HG03103 (cell line): ENCODE data around the gene PATJ.
"Not testable (repeated sequence)": the region's sequence is repeated elsewhere in the genome, so short reads cannot be mapped to it uniquely, and the experiment has no call there.

Experiments
- ATAC-seq: cut with Tn5 transposase; IDR thresholded peaks from one replicate; pipeline ENCODE4 v1.9.1; 2021; ENCODE audit warnings: low read depth; ENCODE audit not compliant: unreplicated experiment

PATJ gene

DNA sequence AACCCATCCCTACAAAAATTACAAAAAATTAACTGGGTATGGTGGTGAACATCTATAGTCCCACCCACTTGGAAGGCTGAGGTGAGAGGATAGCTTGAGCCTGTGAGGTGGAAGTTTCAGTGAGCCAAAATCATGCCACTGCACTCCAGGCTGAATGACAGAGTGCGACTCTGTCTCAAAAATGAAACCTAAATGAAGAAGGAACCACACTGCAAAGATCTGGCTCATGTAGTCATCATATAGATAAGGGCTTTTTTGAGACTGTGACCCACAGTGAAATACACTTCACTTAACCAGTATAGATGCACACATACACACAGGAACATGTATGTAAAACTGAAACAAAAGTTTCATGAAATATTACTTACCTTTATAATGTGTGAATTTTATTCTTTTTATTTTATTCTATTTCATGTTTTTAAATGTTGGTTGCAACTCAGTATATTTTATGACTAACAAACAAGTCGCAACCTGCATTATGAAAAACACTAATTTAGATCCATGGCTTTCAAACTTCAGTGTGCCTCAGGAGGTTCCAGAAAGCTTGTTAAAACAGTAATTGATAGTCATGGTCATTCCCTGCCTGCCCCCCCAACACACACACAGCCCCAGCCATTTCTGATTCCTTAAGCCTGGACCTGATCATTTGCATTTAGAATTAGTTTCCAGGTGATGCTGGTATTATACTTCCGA is 189.5 kb downstream of the PATJ start:
- no peak for ATAC-seq

DNA sequence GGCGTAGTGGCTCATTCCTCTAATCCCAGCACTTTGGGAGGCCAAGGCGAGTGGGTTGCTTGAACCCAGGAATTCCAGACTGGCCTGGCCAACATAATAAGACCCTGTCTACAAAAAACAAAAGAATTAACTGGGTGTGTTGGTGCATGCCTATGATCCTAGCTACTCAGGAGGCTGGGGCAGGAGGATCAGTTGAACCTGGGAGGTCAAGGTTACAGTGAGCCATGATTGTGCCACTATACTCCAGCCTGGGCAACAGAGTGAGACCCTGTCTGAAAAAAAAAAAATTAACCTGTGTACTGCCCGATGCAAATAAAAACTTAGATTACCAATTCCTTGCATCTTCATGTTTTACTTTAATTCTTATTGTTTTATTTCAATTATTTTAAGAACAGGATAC is 193.2 kb downstream of the PATJ start:
- ATAC-seq: no peak

DNA sequence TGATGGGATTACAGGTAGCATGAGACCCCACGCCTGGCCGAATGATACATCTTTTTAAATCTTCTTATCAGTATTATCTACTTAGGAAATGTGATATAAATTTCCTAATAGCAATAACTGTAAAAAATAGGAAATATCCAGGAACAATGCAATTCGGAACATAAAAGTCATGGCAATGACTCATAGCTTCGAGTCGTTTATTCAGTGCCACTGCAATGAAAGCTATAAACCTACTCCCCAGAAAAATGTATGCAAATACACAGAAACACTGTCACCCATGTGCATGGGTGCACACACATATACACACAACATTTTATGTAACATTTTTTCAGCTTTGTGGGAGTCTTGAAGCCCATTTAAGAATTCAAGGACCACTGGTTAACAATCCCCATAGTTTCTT is 194.6 kb downstream of the PATJ start:
- no peak for ATAC-seq

DNA sequence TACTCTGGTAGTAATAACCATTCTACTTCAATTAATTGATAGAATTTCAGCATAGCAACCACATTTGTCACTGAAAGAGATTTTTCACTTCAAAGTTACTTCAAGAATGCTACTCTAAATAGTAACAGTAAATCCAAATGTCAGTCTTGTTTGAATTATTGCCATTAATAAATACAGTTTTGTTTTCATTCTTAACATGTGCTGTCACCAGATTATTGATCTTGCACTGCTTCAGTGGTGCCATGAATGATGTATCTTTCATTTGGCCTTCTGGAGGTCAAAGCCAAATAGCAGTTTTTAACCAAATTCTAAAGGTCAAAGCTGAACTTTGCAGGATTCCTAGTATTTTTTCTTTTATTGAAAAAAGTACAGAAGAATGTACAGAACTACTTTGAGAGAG is 199.5 kb downstream of the PATJ start:
- no peak for ATAC-seq

DNA sequence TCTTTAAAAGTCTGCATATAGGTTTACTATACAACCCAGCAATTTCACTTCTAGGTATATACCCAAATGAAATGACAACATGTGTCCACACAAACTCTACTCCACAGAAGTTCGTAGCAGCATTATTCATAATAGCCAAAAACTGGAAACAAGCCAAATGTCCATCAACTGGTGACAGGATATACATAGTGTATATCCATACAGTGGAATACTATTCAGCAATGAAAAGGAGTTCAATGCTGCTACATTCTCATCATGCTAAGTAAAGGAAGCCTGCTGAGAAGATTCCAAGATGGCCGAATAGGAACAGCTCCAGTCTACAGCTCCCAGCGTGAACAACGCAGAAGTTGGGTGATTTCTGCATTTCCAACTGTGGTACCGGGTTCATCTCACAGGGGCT is 200.6 kb downstream of the PATJ start:
- ATAC-seq: no peak

DNA sequence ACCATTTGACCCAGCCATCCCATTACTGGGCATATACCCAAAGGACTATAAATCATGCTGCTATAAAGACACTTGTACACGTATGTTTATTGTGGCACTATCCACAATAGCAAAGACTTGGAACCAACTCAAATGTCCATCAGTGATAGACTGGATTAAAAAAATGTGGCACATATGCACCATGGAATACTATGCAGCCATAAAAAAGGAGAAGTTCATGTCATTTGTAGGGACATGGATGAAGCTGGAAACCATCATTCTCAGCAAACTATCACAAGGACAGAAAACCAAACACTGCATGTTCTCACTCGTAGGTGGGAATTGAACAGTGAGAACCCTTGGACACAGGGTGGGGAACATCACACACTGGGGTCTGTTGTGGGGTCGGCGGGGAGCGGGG is 206.4 kb downstream of the PATJ start:
- ATAC-seq: not testable (repeated sequence)

DNA sequence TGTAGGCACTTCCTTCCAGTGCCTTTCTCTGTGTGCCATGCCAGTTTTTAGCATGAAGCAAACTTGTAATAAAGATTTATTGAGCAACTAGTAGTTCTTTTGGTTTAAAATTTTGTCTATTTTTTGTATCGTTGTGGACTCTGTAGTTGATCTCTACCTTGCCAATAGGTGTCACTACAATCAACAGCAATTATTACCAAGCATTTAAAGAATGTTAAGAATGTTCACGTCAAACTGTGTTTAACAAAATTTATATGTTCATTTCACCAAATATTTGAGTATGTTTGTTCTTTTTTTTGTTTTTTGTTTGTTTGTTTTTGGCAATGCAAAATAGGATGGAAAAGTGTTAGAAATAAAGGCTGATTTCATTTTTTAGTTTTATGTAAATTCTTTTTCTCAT is 208.1 kb downstream of the PATJ start:
- no peak for ATAC-seq

DNA sequence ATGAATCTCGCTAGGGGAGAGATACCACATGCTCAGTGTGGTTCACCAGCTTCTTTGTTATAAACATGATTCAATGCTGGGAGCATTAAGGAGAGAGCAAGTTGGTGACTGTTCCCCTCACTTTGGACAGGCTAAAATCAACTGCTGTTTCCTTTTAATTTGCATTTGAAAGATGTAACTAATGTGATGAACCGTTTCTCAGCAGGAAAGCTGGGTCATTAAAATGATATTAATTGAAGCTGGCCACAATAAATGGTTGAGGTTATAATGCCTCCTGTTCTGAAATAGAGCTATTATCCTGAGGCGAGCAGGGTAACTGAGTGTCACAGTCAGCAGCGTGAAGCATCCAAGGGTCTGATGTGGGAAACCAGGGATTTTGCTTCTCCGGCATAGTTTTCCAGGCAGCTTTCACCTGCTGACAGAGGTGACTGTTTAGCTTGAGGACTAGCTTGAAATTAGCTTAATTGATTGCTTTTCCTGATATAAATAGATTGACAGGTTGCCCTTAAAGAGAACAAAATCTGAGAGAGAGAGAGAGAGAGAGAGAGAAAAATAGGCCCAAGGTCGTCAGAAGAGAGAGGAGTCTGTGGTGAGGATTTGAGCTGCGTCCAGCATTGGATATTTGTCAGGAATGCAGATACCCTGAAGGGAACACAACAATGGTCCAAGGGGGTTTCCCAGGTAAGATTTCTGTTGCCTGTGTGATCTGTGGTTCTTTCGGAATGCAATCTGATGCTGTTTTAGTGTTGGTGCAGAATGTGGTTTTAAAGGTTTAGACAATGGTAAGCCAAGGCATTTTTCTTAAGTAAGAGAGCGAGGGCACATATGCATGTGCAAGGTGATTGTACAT is 209.7 kb downstream of the PATJ start:
- no peak for ATAC-seq

DNA sequence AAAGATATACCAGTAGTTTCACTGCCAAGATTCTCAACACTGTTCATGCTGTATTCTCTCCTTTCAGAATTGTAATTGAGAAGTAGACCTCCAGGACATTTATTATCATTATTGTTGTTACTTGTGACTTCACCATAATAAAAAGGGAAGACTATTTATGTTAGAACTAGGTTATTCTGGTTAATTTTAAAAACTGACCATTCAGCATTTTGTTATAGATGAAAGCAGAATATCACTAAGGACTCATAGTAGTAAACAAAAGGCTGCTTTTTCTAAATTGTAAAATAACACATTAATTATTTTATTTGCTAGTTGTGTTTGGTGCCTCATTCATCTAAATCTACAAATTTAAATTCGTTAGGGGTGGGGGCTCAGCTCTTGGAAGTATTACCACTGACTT is 210.4 kb downstream of the PATJ start:
- no peak for ATAC-seq

DNA sequence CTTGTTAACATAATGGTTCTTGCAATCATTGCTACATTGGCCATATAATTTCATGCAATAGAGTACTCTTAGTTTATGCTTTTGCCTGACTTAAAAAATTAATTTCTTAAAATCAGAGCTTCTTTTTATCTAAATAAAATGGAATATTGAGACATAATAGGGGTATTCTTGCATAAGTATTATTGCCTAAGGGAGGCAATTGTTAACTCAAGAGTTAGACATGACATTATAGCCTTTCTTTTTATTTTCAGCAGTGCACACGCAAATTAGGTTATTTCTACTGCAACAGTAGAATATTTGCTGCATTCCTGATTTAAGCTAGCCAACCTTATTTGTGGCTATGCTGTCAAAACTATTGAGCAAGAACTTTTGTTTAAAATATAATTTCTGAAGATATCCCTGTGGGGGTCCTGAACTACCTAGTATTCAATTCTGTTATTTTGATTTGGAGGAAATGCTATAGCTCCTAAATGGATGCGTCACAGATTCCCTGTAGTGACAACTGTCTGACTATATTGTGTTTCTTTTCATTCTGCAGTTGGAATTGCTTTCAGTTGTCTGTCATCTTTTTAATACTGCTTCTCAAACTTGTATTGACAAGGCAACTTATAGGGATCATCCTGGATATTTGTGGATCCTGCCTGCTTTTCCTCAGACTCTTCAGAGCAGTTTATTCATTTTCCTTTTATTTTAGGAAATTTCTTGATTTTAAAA is 211.0 kb downstream of the PATJ start:
- ATAC-seq: no peak

DNA sequence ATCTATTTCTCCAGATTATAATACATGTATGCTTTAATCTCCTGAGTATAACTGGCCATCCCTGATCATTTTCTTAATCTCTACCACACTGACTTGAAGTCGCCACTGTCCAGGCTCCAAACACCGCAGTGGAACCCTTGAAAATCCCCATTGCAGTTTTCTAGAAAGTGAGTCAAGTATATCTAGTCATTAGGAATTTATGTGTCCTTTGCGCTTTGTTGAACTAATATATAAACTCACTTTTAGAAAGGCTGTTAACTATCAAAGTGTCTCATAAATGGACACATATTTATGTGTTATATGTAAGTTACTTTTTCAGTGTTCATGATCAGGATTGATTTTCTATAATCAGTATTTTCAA is 211.5 kb downstream of the PATJ start:
- ATAC-seq: no peak

DNA sequence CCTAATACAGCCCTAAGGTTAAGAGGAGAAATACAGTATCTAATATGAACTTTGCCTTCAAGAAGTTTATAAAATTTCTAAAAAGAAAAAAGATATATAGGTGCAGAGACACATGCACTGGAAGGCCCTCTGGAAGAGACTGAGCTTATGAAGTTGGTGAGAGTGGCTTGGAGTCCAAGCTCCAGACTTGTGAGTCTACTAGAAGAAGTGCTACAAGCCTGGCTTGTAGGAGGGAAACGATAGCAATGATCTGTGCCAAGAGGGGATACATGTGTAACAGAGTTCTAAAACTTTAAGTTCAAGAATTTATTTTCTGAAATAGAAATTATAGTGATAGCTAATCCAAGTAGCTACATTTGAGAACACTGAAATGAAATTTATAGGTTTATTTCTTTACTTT is 213.0 kb downstream of the PATJ start:
- ATAC-seq: no peak

DNA sequence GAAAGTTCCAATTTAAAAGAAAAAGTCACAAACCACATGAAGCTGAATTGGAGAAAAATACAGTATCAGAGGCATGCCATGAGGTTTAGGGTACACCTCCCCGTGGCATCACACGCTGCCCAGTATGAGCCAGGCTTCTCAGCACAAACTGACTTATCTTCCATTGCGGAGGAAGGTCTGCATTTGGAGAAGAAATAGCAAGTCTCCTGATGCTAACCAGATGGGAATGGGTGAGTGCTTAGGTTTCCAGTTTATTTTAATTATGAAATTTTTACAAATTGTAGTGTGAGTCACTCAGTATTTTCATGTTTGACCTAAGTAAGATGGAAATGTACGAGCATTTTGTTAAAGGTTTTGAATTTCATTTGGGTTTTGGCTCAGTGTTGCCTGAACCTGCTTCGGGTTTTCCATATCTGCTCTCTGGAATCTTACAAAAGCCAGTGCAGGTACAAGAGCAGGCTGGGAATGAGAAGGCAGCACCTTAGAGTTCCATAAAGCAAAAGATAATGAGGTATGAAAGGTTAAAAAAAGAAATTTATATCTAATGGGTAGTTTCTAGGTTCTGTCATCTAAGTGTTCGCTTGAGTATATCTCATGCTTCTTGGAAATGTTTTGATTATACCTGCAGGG is 213.9 kb downstream of the PATJ start:
- no peak for ATAC-seq

DNA sequence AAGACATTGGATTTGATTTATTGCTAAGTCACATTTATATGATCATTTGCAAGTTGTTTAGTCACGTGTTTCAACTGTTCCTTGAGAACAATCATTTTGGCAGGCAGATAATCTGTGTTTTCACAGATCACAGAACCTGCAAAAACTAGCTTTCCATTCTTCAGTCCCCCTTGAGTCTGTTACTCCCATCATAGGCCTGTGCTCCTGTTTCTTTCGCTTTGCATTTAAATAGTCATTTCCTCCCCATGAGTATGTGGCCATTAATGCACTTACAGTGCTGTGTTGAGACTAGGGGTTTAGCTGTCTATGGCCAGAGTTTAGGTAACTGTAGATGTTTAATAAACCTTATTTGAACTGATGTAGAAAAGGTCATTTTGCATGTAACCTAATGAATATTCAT is 214.5 kb downstream of the PATJ start:
- ATAC-seq: no peak

DNA sequence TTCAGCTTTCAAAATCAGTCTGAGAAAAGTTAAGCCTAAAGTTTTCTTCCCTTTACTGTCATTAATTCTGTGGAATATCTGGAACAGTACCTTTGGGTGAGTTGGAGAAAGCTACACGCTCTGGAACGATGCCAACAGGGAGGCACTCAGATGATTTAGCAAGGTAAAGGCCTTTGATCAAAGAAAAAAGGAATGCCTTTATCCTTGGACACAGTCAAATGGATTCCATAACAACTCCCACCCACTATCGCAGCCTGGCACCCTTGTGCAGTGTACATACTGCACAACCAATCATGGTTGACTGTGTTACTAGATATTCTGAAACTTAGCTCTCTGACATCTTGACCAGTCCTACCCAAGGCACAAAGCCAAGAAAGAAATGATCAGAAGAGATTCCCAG is 218.7 kb downstream of the PATJ start:
- no peak for ATAC-seq

DNA sequence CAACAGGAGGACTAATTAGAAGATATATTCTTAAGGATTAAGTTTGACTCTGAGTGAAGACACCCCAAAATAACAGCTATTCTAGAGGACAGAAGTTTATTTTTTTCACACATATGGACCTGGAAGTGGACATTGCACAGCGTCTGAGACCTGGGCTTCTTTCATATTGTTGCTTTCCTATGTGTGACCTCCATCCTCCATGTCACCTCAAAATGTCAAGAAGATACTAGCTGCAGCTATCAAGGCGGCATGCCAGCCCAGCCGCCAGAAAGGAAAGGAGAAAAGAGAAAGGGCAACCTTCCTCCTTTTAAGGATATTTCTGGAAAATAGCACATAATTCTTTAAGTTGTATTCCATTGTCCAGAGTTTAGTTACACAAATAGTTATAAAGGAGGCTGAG is 220.4 kb downstream of the PATJ start:
- ATAC-seq: no peak

DNA sequence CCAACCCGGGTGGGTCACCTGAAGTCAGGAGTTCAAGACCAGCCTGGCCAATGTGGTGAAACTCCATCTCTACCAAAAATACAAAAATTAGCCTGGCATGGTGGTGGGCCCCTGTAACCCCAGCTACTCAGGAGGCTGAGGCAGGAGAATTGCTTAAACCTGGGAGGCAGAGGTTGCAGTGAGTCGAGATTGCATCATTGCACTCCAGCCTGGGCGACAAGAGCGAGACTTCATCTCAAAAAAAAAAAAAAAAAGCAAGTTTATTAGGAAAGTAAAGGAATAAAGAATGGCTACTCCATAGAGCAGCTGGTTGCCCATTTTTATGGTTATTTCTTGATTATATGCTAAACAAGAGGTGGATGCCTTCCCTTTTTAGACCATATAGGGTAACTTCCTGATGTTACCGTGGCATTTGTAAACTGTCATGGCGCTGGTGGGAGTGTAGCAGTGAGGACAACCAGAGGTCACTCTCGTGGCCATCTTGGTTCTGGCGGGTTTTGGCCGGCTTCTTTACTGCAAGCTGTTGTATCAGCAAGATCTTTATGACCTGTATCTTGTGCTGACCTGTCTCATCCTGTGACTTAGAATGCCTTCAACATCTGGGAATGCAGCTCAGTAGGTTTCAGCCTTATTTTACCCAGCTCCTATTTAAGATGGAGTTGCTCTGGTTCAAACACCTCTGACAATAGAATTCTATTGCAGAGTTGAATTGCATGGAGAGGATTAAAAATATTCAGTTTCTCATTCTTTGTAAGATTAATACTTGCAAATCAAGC is 224.4 kb downstream of the PATJ start:
- ATAC-seq: not testable (repeated sequence)

DNA sequence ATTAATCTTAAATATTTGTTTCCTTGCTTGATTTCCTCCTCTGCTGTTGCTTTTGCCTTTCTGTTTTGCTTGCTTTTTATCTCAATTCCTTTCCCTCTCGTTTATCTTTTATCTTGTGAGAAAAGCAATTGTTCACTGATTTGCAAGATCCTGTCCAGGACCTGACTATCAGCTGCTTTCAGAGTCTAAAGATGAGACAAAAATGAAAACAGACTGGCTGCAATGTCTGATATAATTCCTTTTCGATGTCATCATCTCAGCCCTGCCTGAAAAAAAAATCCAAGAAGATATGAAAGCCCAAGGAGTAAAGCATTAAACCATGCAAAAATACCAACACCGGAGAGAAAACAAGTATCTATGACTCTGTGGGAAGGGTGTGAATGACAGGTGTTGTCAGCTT is 225.5 kb downstream of the PATJ start:
- no peak for ATAC-seq

DNA sequence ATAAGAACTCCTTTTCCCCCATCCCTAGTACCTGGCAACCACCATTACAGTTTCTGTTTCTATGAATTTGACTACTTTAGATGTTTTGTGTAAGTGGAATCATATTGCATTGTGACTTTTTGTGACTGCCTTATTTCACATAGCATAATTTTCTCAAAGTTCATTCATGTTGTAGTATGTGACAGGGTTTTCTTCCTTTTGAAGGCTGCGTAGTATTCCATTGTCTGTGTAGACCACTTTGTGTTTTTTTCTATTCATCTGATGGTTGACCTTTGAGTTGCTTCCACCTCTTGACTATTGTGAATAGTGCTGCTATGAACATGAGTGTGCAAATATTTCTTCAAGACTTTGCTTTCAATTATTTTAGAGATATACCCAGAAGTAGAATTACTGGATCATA is 226.6 kb downstream of the PATJ start:
- ATAC-seq: no peak

DNA sequence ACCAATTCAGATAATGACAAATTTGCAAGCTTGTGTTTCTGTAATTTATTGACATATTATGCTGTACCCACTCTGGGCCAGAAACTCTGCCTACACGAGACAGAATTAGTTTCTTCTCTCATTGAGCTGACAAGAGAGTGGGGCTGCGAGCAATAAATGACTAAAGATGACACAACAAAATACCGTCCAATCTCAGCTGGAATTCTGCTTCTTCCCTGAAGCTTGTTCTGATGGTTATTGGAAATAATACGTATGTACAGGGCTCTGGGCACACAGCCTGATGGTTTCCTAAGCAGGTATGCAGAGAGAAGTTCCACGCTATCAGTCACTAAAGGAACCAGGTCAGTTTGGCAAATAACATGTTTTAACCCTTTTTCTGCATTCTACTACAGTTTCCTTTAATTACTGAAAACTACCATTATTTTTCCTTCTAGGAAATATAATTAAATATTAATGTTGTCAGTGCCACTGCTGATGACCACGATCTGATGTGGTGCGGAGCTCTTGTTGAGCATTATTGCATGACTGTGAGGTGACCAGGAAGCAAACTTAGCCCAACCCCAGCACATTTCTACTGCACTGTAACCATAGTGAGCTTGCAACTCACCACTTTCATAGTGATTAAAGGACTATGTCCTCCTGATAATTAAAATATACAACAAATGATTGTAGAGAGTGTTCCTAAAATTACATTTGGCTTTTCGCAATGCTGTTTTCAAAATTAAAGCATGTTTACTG is 231.0 kb downstream of the PATJ start:
- no peak for ATAC-seq
